Upper lobe of right lung (tissue), 1 donor: ENCODE measurements around the gene CHRNA5. TPM values are rescaled to one million over a fixed set of nuclear protein-coding genes. Genes with fewer than 3 reads are reported as not detected.
"Not testable (repeated sequence)": the region's sequence is repeated elsewhere in the genome, so short reads cannot be mapped to it uniquely, and the experiment has no call there.

Experiments
- ATAC-seq: fragments of 200-7000 bp; cut with Tn5 transposase; one replicate; pipeline ENCODE4 v1.9.1; 2020; ENCODE audit warnings: mild to moderate bottlenecking, moderate library complexity
- DNase-seq: peaks from one replicate; pipeline ENCODE4 v3.0.0-alpha.2; 2020
- H3K27ac ChIP-seq: fragments of 200-600 bp; one replicate; pipeline ENCODE4 v1.8.0; 2022
- H3K27me3 ChIP-seq: fragments of 200-600 bp; one replicate; pipeline ENCODE4 v1.8.0; 2022; ENCODE audit warnings: mild to moderate bottlenecking
- H3K36me3 ChIP-seq: fragments of 200-600 bp; one replicate; pipeline ENCODE4 v1.8.0; 2022
- H3K4me1 ChIP-seq: fragments of 200-600 bp; one replicate; pipeline ENCODE4 v1.8.0; 2022
- H3K4me3 ChIP-seq: fragments of 200-600 bp; one replicate; pipeline ENCODE4 v1.8.0; 2022; ENCODE audit warnings: mild to moderate bottlenecking
- H3K9me3 ChIP-seq: fragments of 200-600 bp; one replicate; pipeline ENCODE4 v1.8.0; 2022
- intact Hi-C: fragments of 100-400 bp; cut with DNase I; formaldehyde crosslinking; loops from one replicate; pipeline ENCODE4 v1.11.0; 2022
- total RNA-seq: library from RNA; stranded (reverse); fragmentation: NEBNext Ultra II Directional; extraction: Animal tissue kit (Norgen Biotek cat#: 25700); gene quantifications from one replicate; pipeline ENCODE4 v1.2.1, GENCODE V29; 2021
- TF ChIP-seq, protein P1 (sequence below): fragments of 200-600 bp; IDR thresholded peaks from one replicate; pipeline ENCODE4 v1.8.0; 2022; ENCODE audit warnings: antibody characterized with exemption
- donor health status: DM: no; HTN: yes; CAD: no; lungs with severe emphysema.

CHRNA5 gene
- total RNA-seq, 1 donor from 2014 or later, result 1.2 TPM

DNA sequence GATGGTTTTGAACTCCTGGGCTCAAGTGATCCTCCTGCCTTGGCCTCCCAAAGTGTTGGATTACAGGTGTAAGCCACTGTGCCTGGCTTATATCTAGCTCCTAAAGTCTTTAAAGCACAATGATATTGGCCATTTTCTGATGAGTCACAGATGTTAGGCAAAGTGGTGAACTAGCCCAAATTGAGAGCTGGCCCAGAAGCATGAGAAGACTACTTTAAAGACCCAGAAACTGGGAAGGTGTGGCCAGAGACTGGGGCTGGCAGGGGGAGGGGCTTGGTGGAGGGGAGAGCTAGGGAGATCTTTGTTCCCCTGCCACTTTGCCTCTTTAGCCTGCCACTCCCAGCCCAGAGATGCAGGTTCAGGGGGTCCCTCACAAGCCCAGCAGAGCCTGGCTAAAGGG, 33.9 kb downstream of the CHRNA5 start:
- H3K36me3 ChIP-seq, result no peaks in the 10 kb centered on the region
- no peak overlapping the region for H3K27ac ChIP-seq
- no peaks in the 10 kb centered on the region for H3K9me3 ChIP-seq
- peaks cover 2% of the 10 kb centered on the region for H3K27me3 ChIP-seq
- ATAC-seq, result no peak
- H3K4me1 ChIP-seq, result no peaks in the 10 kb centered on the region
- intact Hi-C loops, result no loop called here
- H3K4me3 ChIP-seq, result no peak overlapping the region
- no peak for DNase-seq
- TF ChIP-seq, protein P1, sequence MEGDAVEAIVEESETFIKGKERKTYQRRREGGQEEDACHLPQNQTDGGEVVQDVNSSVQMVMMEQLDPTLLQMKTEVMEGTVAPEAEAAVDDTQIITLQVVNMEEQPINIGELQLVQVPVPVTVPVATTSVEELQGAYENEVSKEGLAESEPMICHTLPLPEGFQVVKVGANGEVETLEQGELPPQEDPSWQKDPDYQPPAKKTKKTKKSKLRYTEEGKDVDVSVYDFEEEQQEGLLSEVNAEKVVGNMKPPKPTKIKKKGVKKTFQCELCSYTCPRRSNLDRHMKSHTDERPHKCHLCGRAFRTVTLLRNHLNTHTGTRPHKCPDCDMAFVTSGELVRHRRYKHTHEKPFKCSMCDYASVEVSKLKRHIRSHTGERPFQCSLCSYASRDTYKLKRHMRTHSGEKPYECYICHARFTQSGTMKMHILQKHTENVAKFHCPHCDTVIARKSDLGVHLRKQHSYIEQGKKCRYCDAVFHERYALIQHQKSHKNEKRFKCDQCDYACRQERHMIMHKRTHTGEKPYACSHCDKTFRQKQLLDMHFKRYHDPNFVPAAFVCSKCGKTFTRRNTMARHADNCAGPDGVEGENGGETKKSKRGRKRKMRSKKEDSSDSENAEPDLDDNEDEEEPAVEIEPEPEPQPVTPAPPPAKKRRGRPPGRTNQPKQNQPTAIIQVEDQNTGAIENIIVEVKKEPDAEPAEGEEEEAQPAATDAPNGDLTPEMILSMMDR, result no peak

DNA sequence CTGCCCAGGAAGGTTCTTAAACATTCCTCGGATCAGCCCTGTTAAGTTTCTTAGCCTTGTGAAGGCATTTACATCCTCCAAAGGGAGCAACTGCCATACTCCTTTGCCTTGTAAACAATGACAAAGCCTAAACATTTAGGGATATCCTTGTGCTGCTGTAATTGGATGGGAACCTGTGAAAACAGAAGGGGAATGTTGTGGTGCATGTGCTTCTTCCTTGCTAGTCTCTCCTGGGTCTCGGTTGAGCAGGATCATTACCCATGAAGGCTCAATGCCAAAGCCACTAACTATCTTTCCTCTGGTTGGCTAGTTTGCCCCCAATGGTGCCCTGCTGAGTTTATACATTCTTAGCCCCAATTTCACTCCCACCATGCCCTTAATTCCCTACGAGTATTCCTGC, 38.1 kb downstream of the CHRNA5 start:
- ATAC-seq, result no peak
- DNase-seq, result no peak

DNA sequence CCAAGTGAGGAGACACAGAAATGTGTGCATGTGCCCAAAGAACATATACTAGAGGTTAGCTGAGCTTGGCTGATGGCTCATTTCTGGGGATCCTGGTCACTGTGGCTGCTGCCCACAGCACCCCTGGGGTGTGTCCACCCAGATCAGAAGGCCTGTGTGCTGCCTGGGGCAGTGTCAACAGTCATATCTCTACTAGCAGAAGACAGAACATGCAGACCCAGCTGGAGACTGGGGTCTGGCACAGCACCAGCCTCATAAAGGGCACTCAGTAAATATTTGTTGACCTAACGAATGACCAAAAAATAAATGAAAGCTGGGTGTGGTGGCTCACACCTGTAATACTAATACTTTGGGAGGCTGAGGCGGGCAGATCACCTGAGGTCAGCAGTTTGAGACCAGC, 39.1 kb downstream of the CHRNA5 start:
- Histone ChIP-seq H3K36me3 (no peaks in the 10 kb centered on the region), H3K27ac (no peak overlapping the region), H3K4me1 (no peaks in the 10 kb centered on the region), H3K27me3 (peaks cover 7% of the 10 kb centered on the region), H3K4me3 (no peak overlapping the region), H3K9me3 (no peaks in the 10 kb centered on the region)
- intact Hi-C loops, result no loop called here
- TF ChIP-seq, protein P1, result no peak
- no peak for DNase-seq
- no peak for ATAC-seq

More for the DNA sequence above, 38.1 kb downstream of the CHRNA5 start:
- TF ChIP-seq, protein P1, result no peak
- peaks cover 7% of the 10 kb centered on the region for H3K27me3 ChIP-seq
- no peaks in the 10 kb centered on the region for H3K4me1 ChIP-seq
- H3K27ac ChIP-seq, result no peak overlapping the region
- no peaks in the 10 kb centered on the region for H3K36me3 ChIP-seq
- H3K9me3 ChIP-seq, result no peaks in the 10 kb centered on the region
- intact Hi-C loops, result no loop called here
- no peak overlapping the region for H3K4me3 ChIP-seq

DNA sequence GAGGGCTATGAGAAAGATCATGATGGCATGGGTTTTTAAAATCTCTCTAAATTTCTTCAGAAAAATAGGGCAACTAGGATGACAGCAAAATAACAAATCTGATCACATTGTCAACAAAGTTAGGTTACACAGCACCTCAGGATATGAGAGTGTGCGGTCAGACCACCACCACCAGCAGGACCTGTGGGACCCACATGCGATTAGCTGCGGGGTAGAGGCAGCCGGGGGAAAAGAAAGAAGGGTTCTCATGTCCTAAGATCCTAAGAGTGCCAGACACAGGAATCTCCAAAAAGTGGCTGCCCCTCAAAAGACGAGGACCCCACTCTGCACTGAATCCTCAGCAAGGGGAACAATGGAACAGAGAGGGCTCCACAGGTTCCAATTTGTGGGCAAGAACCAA, 39.9 kb downstream of the CHRNA5 start:
- DNase-seq, result no peak
- TF ChIP-seq, protein P1, result no peak
- no peak for ATAC-seq

DNA sequence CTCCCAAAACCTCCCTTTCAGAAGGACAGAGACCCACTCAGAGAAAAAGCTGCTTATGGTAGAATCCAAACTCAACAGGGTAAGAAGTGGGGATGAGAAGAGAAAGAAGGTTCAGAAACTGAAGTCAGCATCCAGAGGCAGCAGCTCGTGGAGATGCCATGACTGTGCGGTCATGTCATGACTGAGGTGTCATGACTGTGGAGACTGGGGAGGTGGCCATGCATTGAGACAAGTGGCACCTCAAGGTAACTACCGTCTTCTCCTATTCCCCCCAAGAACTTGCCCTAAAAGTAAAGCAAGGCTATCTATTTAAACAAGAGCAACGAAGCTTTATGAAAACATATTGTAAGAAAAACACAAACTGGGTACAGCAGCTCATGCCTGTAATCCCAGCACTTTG, 40.4 kb downstream of the CHRNA5 start:
- no peak for ATAC-seq
- TF ChIP-seq, protein P1, result no peak
- Histone ChIP-seq H3K27me3 (peaks cover 7% of the 10 kb centered on the region), H3K36me3 (no peaks in the 10 kb centered on the region), H3K27ac (no peak overlapping the region), H3K4me3 (no peak overlapping the region), H3K9me3 (no peaks in the 10 kb centered on the region), H3K4me1 (no peaks in the 10 kb centered on the region)
- no peak for DNase-seq
- intact Hi-C loops, result no loop called here

More for the DNA sequence above, 39.9 kb downstream of the CHRNA5 start:
- Histone ChIP-seq H3K9me3 (no peaks in the 10 kb centered on the region), H3K27ac (no peak overlapping the region), H3K36me3 (no peaks in the 10 kb centered on the region), H3K27me3 (peaks cover 7% of the 10 kb centered on the region), H3K4me1 (no peaks in the 10 kb centered on the region), H3K4me3 (no peak overlapping the region)
- intact Hi-C loops, result no loop called here

DNA sequence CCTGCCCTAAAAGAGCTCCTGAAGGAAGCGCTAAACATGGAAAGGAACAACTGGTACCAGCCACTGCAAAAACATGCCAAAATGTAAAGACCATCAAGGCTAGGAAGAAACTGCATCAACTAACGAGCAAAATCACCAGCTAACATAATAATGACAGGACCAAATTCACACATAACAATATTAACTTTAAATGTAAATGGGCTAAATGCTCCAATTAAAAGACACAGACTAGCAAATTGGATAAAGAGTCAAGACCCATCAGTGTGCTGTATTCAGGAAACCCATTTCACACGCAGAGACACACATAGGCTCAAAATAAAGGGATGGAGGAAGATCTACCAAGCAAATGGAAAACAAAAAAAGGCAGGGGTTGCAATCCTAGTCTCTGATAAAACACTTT, 44.2 kb downstream of the CHRNA5 start:
- ATAC-seq, H3K27ac ChIP-seq, intact Hi-C loops, H3K9me3 ChIP-seq, H3K27me3 ChIP-seq, H3K4me3 ChIP-seq, DNase-seq, H3K4me1 ChIP-seq, H3K36me3 ChIP-seq: not testable (repeated sequence)
